UCSD-AML1 (cell line): Measurements from ENCODE around the gene SKAP1.
A peak's percentile ranks its signal among the peaks of the same experiment; 100 is the strongest.
"Not testable (repeated sequence)": the region's sequence is repeated elsewhere in the genome, so short reads cannot be mapped to it uniquely, and the experiment has no call there.

Source experiments
- DNase-seq: peaks from one replicate; lab custom pipeline; 2025; ENCODE audit not compliant: unreplicated experiment; lab: John Stamatoyannopoulos, UW

Gene SKAP1

GRCh38 chr17:48449335-48449734 lies 19.3 kb upstream of the SKAP1 start:
- not testable (repeated sequence) for DNase-seq

GRCh38 chr17:48445248-48445620 lies 15.2 kb upstream of the SKAP1 start:
- no peak for DNase-seq

- no peak for DNase-seq
Observed at GRCh38 chr17:48444516-48445247, 14.7 kb upstream of the SKAP1 start.

- no peak for DNase-seq
Observed at GRCh38 chr17:48443712-48444111, 13.7 kb upstream of the SKAP1 start.

- DNase-seq, result peak; percentile 39
Observed at GRCh38 chr17:48442819-48443218, 12.8 kb upstream of the SKAP1 start.

GRCh38 chr17:48441862-48442261 lies 11.8 kb upstream of the SKAP1 start:
- DNase-seq, result no peak

- no peak for DNase-seq
Observed at GRCh38 chr17:48441231-48441711, 11.3 kb upstream of the SKAP1 start.

- no peak for DNase-seq
Observed at GRCh38 chr17:48440669-48441068, 10.7 kb upstream of the SKAP1 start.

- no peak for DNase-seq
Observed at GRCh38 chr17:48439875-48440505, 10.0 kb upstream of the SKAP1 start.

GRCh38 chr17:48439110-48439850 lies 9.3 kb upstream of the SKAP1 start:
- no peak for DNase-seq

GRCh38 chr17:48438516-48439061 lies 8.6 kb upstream of the SKAP1 start:
- no peak for DNase-seq

- no peak for DNase-seq
Observed at GRCh38 chr17:48433896-48434295, 3.9 kb upstream of the SKAP1 start.

- no peak for DNase-seq
Observed at GRCh38 chr17:48432820-48433775, 3.1 kb upstream of the SKAP1 start.

- no peak for DNase-seq
Observed at GRCh38 chr17:48429156-48429555, 858 bp downstream of the SKAP1 start.

GRCh38 chr17:48427598-48427997 lies 2.4 kb downstream of the SKAP1 start:
- peak; percentile 16 for DNase-seq

- DNase-seq, result no peak
Observed at GRCh38 chr17:48426761-48427500, 3.1 kb downstream of the SKAP1 start.

GRCh38 chr17:48426019-48426665 lies 3.9 kb downstream of the SKAP1 start:
- DNase-seq, result no peak

GRCh38 chr17:48422060-48422459 lies 8.0 kb downstream of the SKAP1 start:
- DNase-seq, result not testable (repeated sequence)

- no peak for DNase-seq
Observed at GRCh38 chr17:48420823-48421222, 9.2 kb downstream of the SKAP1 start.
